Measurements from ENCODE around the gene AMER2.

GRCh38 chr13:25114220-25114619 is 57.9 kb downstream of the AMER2 start:
- TF ChIP-seq CTCF (IDR thresholded peaks at IDR 0.05; ENCODE audit: low read depth, low read length, poor library complexity, severe bottlenecking) (peak; percentile 97), EZH2phosphoT487 (IDR thresholded peaks at IDR 0.05; ENCODE audit: borderline replicate concordance, low read length) (no peak)
